GM19452 (cell line): Measurements from ENCODE around the gene EFL1.

ENCODE experiments used
- ATAC-seq: cut with Tn5 transposase; IDR thresholded peaks from one replicate; pipeline ENCODE4 v1.9.1; 2021; ENCODE audit not compliant: unreplicated experiment

EFL1 gene

GRCh38 chr15:82126346-82126745 is 136.2 kb downstream of the EFL1 start:
- ATAC-seq: no peak

GRCh38 chr15:82124331-82125263 is 137.9 kb downstream of the EFL1 start:
- ATAC-seq: no peak

DNA sequence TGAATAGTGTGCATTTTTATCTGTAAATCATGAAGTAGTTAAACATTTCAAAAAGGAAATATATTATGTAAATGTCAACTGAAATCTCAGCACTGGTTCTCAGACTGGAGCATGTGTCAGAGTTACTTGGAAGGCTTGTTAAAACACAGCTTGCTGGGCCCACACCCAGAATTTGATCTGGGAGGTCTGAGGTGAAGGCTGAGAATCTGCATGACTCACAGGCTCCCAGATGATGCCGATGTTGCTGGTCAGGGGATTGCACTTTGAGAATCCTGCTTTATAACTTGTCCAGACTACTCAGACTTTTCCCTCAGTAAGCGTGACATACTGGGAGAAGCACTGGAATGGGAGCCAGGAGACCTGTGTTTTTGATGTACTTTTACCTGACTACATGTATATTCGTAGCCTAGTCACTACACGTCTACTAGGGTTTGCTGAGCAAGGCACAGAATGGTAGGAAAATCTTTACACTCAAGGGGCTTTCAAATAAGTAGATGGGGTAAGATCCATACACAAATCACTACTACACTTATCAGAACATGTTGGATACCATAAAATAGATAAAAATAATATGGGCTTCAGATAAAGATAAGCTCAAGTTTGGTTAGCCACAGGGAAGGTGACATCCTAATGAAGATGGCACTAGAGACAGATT is 139.7 kb downstream of the EFL1 start:
- no peak for ATAC-seq

DNA sequence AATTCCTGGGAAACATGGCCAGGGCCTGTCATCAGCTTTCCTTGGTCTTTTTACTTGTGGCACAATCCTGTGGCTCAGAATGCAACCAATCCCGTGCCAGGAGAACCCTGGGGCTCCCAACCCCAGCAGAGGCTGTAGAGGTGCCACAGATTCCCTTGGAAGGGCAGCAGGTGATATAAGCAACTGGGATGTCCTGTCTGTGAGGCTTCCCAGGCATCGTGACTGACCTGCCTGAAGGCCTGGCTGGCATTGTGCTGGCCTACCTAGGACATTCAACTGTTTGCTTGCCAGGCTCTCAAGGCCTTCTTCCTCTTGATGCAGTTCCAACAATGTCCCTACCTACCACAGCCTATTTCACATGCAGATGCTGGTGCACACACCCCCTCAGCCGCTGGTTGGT is 144.5 kb downstream of the EFL1 start:
- ATAC-seq: no peak

DNA sequence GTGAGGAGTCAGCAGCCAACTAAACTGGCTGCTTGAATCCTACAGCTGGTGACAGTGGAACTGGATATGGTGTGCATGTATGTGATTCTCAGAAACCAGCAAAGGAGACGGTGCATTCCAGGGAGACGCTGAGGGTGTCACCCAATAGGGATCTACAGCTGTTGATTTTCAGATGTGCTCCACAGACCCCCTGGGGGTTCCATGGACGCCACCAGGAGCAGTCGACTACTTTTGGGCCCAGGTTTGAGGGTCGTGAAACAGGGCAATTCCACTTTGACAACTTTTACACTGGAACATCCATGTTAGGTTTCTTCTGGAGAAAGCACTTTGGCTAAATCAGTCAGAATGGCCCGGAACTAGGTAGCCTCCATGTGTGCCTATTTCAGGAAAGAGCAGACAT is 145.2 kb downstream of the EFL1 start:
- ATAC-seq: no peak

DNA sequence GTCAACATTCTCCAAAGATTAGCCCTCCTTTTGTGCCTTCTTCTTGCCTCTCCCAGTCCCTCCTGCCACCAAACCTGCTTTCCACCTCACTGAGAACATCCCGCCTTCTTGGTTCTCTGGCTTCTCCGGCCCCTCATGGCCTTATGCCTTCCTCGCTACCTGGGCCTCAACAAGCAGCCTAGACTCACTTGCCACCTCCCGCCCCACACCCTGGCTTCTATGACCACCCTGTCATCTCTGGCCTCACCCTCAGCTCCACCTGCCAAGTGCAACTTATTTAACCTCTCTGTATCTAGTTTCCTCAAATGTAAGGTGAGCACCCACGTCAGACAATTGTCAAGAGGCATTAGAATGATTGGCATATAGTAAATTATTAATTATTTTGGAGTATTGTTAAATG is 147.9 kb downstream of the EFL1 start:
- ATAC-seq: no peak

- ATAC-seq: no peak
Observed at GRCh38 chr15:82113106-82113715, 149.3 kb downstream of the EFL1 start.

DNA sequence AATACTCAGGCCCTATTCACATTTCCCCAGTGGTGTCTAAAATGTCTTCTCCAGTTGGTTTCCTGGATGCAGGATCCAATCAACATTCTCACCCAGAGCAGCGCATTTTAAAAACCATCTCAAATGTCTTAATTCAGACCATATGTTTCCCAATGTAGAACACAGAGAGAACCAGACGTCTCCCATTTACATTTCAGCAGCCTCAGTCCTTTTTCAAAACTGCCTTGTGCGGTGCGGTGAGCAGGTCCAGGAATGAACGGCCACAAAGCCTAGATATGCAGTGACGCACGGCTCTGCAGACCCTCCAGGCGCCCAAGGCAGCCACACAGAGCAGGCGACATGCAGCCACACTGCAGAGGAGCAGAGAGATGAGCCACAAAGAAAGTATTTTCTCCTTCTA is 150.6 kb downstream of the EFL1 start:
- ATAC-seq: no peak

GRCh38 chr15:82110144-82110543 is 152.4 kb downstream of the EFL1 start:
- no peak for ATAC-seq

DNA sequence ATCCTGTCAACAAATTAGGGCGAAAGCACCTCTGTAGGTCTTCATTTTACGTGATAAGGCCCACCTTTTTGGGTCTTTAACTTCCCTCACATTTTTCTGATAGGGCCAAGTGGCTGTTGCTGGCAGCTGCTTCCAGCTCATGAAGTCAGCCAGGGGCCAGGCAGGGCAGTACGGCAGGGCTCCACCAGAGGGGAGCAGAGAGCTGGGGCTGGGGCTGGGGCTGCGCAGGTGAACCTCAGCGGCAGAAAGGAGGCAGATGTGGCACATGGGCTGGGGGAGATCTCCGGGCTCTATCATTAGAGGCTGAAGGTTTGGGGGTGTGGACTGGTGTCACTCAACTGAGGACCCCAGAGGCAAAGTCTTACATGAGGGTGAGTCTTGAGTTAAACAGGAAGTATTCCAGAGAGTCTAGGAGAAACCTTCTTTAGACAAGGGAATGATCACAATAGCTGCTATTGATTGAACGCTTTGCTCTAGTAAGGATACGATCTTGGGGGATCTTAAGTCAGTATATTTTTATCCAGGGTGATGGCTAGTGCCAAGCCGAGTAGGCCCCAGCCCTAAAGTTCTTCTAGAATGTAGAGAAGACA is 153.9 kb downstream of the EFL1 start:
- peak; percentile 91 for ATAC-seq

DNA sequence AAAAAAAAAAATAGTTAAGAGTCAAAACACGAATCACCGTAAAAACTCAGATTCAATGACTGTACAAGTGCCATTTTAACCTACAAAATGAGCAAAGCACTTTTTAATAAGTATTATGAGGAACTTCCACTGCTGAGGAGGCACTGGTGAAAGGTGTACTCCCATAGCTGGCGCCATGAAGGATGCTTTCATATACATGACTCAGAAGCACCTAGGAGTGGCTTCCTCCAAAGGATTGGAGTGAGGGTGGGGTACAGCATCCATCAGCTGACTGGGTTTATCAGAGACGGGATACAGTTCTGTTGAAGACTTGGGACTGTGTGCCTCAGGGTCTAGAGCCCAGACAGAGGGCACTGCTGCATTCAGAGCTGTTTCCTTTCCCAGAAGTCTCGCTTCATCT is 155.9 kb downstream of the EFL1 start:
- ATAC-seq: no peak

DNA sequence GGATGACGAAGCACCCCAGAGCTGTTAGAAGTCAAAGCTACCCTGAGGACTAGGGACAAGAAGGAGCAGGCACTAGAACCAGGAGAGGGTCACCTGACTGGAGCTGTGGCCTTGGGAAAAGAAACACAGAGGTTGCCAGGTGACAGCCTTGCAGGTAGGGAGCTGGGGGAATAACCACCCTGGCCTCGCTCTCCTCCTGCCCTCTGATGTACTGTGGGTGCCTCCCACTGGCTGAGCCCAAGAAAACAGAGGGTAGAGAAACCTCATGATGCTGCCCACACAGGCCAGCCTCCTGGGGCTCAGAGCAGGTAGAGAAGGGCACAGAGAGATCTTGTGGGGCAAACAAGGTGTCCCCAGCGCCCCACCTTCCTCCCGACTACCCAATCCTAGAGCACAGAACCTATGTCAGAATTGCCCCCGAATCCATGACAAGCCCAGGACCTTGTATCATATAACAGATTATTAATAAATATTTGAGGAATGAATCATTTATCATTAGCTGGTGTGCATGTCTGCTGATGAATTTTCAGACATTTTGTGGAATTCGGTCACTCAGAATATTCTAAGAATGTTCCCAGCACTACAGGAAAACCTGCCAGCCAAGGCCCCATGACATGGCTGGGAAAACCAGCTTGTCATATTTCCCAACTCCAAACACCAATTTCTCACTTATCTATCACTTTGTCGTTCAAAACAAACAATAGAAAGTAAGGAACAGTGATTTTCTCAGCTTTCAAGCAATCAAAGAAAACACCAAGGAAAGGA is 156.9 kb downstream of the EFL1 start:
- no peak for ATAC-seq

DNA sequence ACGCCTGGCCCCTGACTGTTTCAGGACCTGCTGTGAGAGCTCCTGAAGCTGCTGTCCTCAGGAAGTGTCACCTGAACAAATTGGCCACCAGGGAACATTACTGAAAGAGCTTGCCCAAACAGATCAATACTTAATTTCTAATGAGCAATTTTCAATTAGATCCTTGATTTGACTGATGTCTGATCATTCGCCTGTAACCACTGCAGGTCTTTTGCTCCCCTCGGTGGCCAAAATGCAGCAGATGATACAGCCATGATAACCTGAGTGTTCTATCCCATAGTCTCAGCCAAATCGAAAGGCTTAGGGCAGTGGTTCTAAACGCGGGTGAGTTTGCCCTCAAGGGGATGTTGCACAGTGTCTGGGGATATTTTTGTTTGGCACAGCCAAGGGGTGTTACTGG is 159.1 kb downstream of the EFL1 start:
- no peak for ATAC-seq

GRCh38 chr15:82100111-82100929 is 162.2 kb downstream of the EFL1 start:
- ATAC-seq: no peak

DNA sequence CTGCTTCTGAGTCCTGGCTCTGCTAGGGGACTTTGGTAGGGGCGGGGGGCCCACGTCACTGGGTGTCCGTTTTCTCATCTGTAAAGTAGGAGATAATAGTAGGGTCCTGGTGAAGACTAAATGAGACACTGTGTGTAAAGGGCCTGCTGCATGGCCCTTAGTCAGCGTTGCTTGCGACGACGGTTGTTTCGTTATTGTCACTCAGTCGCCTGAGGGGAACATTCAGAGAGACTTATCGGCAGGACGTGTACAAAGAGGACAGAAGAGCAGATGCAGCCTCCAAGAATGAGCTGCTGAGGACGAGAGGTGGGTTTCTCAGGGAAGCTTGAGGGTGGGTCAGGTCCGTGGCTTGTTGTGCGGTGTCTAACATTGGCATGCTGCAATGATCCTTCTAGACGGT is 163.9 kb downstream of the EFL1 start:
- no peak for ATAC-seq

DNA sequence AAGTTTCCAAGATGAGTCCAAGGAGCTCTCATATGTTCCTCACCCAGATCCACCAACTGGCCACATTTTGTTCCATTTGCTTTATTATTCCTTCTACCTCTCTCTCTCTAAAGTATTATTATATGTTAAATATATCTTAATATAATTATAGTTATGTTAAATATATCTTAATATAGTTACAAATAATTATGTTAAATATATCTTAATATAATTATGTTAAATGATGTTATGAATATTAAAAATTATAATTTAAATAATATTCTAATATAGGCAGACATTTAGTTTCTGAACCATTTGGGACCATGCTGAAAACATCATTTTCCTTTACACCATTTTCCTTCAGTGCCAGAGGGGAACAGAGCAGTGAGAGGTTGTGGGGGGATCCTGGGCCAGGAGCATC is 166.7 kb downstream of the EFL1 start:
- no peak for ATAC-seq

DNA sequence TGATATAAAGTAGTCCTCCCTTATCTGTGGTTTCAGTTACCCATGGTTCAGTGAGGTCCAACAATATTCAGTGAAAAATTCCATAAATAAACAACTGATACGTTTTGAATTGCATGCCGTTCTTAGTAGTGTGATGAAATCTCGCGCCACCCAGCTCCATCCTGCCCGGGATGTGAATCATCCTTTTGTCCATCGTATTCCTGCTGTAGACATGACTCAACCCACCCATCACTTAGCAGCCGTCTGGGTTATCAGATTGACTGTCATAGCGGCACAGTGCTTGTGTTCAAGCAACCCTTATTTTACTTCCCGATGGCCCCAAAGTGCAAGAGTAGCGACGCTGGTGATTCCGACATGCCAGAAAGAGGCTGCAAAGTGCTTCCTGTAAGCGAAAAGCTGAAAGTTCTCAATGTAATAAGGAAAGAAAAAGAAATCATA is 168.7 kb downstream of the EFL1 start:
- no peak for ATAC-seq

DNA sequence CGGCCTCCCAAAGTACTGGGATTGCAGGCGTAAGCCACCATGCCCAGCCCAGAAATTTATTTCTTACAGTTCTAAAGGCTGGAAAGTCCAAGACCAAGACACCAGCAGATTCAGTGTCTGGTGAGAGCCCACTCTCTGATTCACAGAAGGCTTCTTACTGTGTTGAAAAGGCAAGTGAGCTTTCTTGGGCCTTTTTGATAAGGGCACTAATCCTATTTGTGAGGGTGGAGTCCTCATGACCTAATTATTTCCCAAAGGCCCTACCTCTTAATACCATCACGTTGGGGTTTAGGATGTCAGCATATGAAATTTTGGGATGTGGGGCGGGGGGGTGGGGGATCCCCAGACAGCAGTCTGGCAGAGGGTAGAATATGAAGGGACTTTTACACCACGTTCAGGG is 169.2 kb downstream of the EFL1 start:
- ATAC-seq: no peak

GRCh38 chr15:82091636-82092140 is 170.8 kb downstream of the EFL1 start:
- ATAC-seq: no peak
